Prostate gland (tissue), 2 donors: ENCODE measurements around the gene GOT1.

Experiments
- POLR2A ChIP-seq: fragments of 450-650 bp; IDR thresholded peaks from one replicate; pipeline ENCODE4 v1.6.1; 2016; ENCODE audit warnings: antibody characterized with exemption, mild to moderate bottlenecking
- POLR2AphosphoS5 ChIP-seq: sonication (generic); formaldehyde crosslinking; IDR thresholded peaks from one replicate; pipeline ENCODE4 v1.6.1; 2017; ENCODE audit warnings: antibody characterized with exemption
- TF ChIP-seq, protein P1 (sequence below), 4 experiments: fragments of 200-600 bp in 2 of 4; fragments of 450-650 bp in 2 of 4; sonication (generic) in 2 of 4; IDR thresholded peaks; 1 replicate in 3 of 4; 2 replicates in 1 of 4; pipeline ENCODE4 v1.5.1; 2016 to 2019; ENCODE audit warnings: antibody characterized with exemption in 4 of 4, mild to moderate bottlenecking in 2 of 4, moderate library complexity in 2 of 4

DNA sequence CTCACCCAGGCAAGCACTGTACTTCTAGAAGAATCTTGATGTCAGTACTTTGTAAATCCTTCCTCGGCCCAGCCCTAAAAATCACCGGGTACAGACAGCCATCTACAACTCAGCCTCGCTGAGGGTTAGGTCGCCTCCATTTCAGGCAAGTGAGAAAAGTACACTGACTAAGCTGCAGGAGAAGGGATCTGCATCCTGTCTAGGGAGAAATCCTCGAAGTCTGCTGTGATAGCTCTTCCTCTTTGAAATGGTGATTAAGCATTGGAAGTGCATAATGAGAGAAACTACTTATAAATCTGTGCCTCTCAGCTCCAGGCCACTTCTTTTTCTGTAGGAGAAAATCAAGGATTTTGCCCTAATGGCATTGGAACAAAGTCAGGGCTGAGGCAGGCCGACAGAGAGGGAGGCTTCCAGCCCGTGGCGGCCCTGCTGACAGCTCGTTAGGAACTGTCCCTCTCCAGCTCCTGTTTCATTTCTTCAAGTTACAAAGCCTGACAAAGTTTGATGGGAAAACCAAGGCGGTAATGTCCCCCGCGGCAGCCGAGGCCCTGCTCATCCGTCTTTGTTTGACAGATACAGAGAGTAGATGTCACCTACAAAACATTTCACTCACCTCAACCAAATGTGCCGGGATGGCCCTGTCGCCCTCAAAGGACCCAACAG is 14.1 kb upstream of the GOT1 start:
- TF ChIP-seq, protein P1, sequence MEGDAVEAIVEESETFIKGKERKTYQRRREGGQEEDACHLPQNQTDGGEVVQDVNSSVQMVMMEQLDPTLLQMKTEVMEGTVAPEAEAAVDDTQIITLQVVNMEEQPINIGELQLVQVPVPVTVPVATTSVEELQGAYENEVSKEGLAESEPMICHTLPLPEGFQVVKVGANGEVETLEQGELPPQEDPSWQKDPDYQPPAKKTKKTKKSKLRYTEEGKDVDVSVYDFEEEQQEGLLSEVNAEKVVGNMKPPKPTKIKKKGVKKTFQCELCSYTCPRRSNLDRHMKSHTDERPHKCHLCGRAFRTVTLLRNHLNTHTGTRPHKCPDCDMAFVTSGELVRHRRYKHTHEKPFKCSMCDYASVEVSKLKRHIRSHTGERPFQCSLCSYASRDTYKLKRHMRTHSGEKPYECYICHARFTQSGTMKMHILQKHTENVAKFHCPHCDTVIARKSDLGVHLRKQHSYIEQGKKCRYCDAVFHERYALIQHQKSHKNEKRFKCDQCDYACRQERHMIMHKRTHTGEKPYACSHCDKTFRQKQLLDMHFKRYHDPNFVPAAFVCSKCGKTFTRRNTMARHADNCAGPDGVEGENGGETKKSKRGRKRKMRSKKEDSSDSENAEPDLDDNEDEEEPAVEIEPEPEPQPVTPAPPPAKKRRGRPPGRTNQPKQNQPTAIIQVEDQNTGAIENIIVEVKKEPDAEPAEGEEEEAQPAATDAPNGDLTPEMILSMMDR (IDR thresholded peaks at IDR 0.05) = no peak
- TF ChIP-seq POLR2AphosphoS5 (no peak), POLR2A (no peak)
